Keratinocyte (primary cell): ENCODE data around the gene PCGF2. TPM values are rescaled to one million over a fixed set of nuclear protein-coding genes. Genes with fewer than 3 reads are reported as not detected.

Experiments used
- DNase-seq: peaks from one replicate; pipeline ENCODE4 v3.0.0-alpha.2; 2011; ENCODE audit warnings: low read depth, missing footprints, low spot score
- FAIRE-seq: peaks from 2 replicates; lab custom pipeline; 2011; peaks lifted over from hg19 to GRCh38; lab: Jason Lieb, UNC
- H2AFZ ChIP-seq: 2 replicates; pipeline ENCODE4 v1.6.0; 2012; ENCODE audit warnings: low read length, control low read depth, inconsistent platforms; ENCODE audit not compliant: control insufficient read depth
- H3K27ac ChIP-seq: 2 replicates; pipeline ENCODE4 v1.5.1; 2011; ENCODE audit warnings: low read length; ENCODE audit not compliant: control insufficient read depth, insufficient read depth
- H3K27me3 ChIP-seq: 3 replicates; pipeline ENCODE4 v1.6.0; 2011; ENCODE audit warnings: low read length; ENCODE audit not compliant: control insufficient read depth, insufficient read depth; ENCODE audit errors: extremely low read depth
- H3K36me3 ChIP-seq, 2 experiments: 2 replicates in 1 of 2; 3 replicates in 1 of 2; pipeline ENCODE4 v1.5.1; 2011; ENCODE audit warnings: low read length in 2 of 2, mild to moderate bottlenecking in 1 of 2; ENCODE audit not compliant: control insufficient read depth in 2 of 2, insufficient read depth in 2 of 2; ENCODE audit errors: extremely low read depth in 1 of 2
- H3K4me1 ChIP-seq: 3 replicates; pipeline ENCODE4 v1.5.1; 2011; ENCODE audit warnings: low read length; ENCODE audit not compliant: control insufficient read depth, insufficient read depth; ENCODE audit errors: extremely low read depth
- H3K4me2 ChIP-seq: 3 replicates; pipeline ENCODE4 v1.6.0; 2011; ENCODE audit warnings: low read depth, low read length; ENCODE audit not compliant: control insufficient read depth, insufficient read depth; ENCODE audit errors: extremely low read depth
- H3K4me3 ChIP-seq, 3 experiments: fragments of 200-600 bp in 1 of 3; sonication (generic) in 1 of 3; 2 replicates in 2 of 3; 3 replicates in 1 of 3; pipeline ENCODE4 v1.5.1; 2011 to 2016; ENCODE audit warnings: low read length in 3 of 3, mild to moderate bottlenecking in 3 of 3, control low read depth in 2 of 3, inconsistent platforms in 1 of 3, low read depth in 1 of 3, mixed read lengths in 1 of 3, mixed run types in 1 of 3, moderate library complexity in 1 of 3; ENCODE audit not compliant: control insufficient read depth in 2 of 3, insufficient read depth in 2 of 3; ENCODE audit errors: extremely low read depth in 1 of 3
- H3K79me2 ChIP-seq: 2 replicates; pipeline ENCODE4 v1.6.0; 2012; ENCODE audit warnings: low read length; ENCODE audit not compliant: control insufficient read depth, insufficient read depth
- H3K9ac ChIP-seq: 3 replicates; pipeline ENCODE4 v1.6.0; 2011; ENCODE audit warnings: low read length; ENCODE audit not compliant: control insufficient read depth, insufficient read depth; ENCODE audit errors: extremely low read depth
- H3K9me1 ChIP-seq: 3 replicates; pipeline ENCODE4 v1.6.0; 2011; ENCODE audit warnings: low read length; ENCODE audit not compliant: control insufficient read depth, insufficient read depth; ENCODE audit errors: extremely low read depth
- H3K9me3 ChIP-seq: 2 replicates; pipeline ENCODE4 v1.5.1; 2012; ENCODE audit warnings: low read depth, low read length; ENCODE audit not compliant: control insufficient read depth
- H4K20me1 ChIP-seq: 3 replicates; pipeline ENCODE4 v1.6.0; 2011; ENCODE audit warnings: low read length; ENCODE audit not compliant: control insufficient read depth, insufficient read depth; ENCODE audit errors: extremely low read depth
- CTCF ChIP-seq, 3 experiments: IDR thresholded peaks in 1 of 3; conservative IDR thresholded peaks in 1 of 3; optimal IDR thresholded peaks in 1 of 3; 2 replicates in 2 of 3; 3 replicates in 1 of 3; pipeline versions ENCODE3 to v1.5.1; 2011; ENCODE audit warnings: low read length in 3 of 3, mild to moderate bottlenecking in 3 of 3, moderate library complexity in 2 of 3, control low read depth in 1 of 3, inconsistent platforms in 1 of 3; ENCODE audit not compliant: insufficient read depth in 2 of 3; ENCODE audit errors: extremely low read depth in 1 of 3
- EZH2 ChIP-seq: IDR thresholded peaks from one replicate; pipeline ENCODE4 v1.6.1; 2012; ENCODE audit warnings: inconsistent platforms, mild to moderate bottlenecking, low read length, moderate library complexity
- dilution Hi-C: fragments of 300-500 bp; cut with MboI; formaldehyde crosslinking; loops from one replicate; pipeline ENCODE4 v1.7.0; 2020; ENCODE audit warnings: low sequenced_read_pairs; ENCODE audit not compliant: extremely low pct_ligation_motif_present
- polyA plus RNA-seq, 5 experiments: library from polyadenylated mRNA; depleted of rRNA in 3 of 5; stranded (reverse) in 3 of 5; stranded (forward) in 1 of 5; unstranded in 1 of 5; fragments of >200 nt; gene quantifications; 1 replicate in 1 of 5; 2 replicates in 3 of 5; 3 replicates in 1 of 5; pipeline versions ENCODE4 v1.2.1 to v1.2.3, GENCODE V29; 2011 to 2012; ENCODE audit warnings: missing spikeins in 2 of 5, low read depth in 1 of 5, low replicate concordance in 1 of 5

PCGF2 gene
- polyA plus RNA-seq, 1 donor (not counting 4 experiments of a cell fraction or from before 2014, with no cell fraction given): 4.1 TPM

- Histone ChIP-seq H3K9me3 (no peaks in the 10 kb centered on the region), H4K20me1 (peaks cover 5% of the 10 kb centered on the region), H3K79me2 (no peaks in the 10 kb centered on the region), H3K4me1 (peaks cover 4% of the 10 kb centered on the region), H3K9me1 (no peaks in the 10 kb centered on the region), H3K27ac (no peak overlapping the region), H3K9ac (no peak overlapping the region), H3K27me3 (no peaks in the 10 kb centered on the region), H3K4me2 (no peak overlapping the region), H3K36me3 (peaks cover 45 to 52% of the 10 kb centered on the region in 2 experiments), H2AFZ (no peak overlapping the region), H3K4me3 (no peak overlapping the region)
- no peak for FAIRE-seq
- dilution Hi-C loops: no loop called here
- DNase-seq: no peak
- no peak for TF ChIP-seq CTCF (optimal IDR thresholded peaks at IDR 0.05 in 1 of 3, IDR thresholded peaks at IDR 0.05 in 1 of 3, conservative IDR thresholded peaks at IDR 0.05 in 1 of 3; ENCODE audit: extremely low read depth in 1 of 3, insufficient read depth in 2 of 3, low read length in 3 of 3)
- TF ChIP-seq EZH2: no peak
Measured at GRCh38 chr17:38783227-38783626, 35.1 kb upstream of the PCGF2 start.

- H3K79me2 ChIP-seq: no peaks in the 10 kb centered on the region
- DNase-seq: no peak
- peaks cover 39 to 58% of the 10 kb centered on the region in 2 experiments for H3K36me3 ChIP-seq
- H3K4me3 ChIP-seq: no peak overlapping the region
- dilution Hi-C loops: no loop called here
- H4K20me1 ChIP-seq: peaks cover 2% of the 10 kb centered on the region
- FAIRE-seq: no peak
- H3K27me3 ChIP-seq: no peaks in the 10 kb centered on the region
- no peaks in the 10 kb centered on the region for H3K9me1 ChIP-seq
- TF ChIP-seq CTCF (optimal IDR thresholded peaks at IDR 0.05 in 1 of 3, IDR thresholded peaks at IDR 0.05 in 1 of 3, conservative IDR thresholded peaks at IDR 0.05 in 1 of 3; ENCODE audit: extremely low read depth in 1 of 3, insufficient read depth in 2 of 3, low read length in 3 of 3) (no peak), EZH2 (no peak)
- H3K4me2 ChIP-seq: no peak overlapping the region
- no peak overlapping the region for H3K27ac ChIP-seq
- no peak overlapping the region for H3K9ac ChIP-seq
- H2AFZ ChIP-seq: no peak overlapping the region
- no peaks in the 10 kb centered on the region for H3K9me3 ChIP-seq
- H3K4me1 ChIP-seq: no peaks in the 10 kb centered on the region
Measured at GRCh38 chr17:38779965-38780752, 32.0 kb upstream of the PCGF2 start.
